Measurements from ENCODE around the gene MFAP4. TPM values are rescaled to one million over a fixed set of nuclear protein-coding genes. Genes with fewer than 3 reads are reported as not detected.

Gene MFAP4
- polyA plus RNA-seq, 1 donor from 2014 or later, result not detected

- H3K9ac ChIP-seq (ENCODE audit: low read length), result no peak overlapping the region
- peaks cover 7% of the 10 kb centered on the region for H3K79me2 ChIP-seq (replicated peaks; ENCODE audit: insufficient read depth, low read length)
- no peak overlapping the region for H3K27ac ChIP-seq (ENCODE audit: low read length)
- no peaks in the 10 kb centered on the region for H4K20me1 ChIP-seq (ENCODE audit: insufficient read depth)
- no peak overlapping the region for H3K4me2 ChIP-seq (ENCODE audit: low read length)
- TF ChIP-seq REST (IDR thresholded peaks at IDR 0.05; ENCODE audit: borderline replicate concordance) (no peak), EP300 (conservative IDR thresholded peaks at IDR 0.05; ENCODE audit: poor library complexity, severe bottlenecking) (no peak)
- H3K36me3 ChIP-seq (ENCODE audit: insufficient read depth, low read length), result peaks cover 13% of the 10 kb centered on the region
- H3K4me3 ChIP-seq (ENCODE audit: low read length), result no peak overlapping the region
- no peaks in the 10 kb centered on the region for H3K9me3 ChIP-seq (ENCODE audit: low read length)
- no peaks in the 10 kb centered on the region for H3K27me3 ChIP-seq (ENCODE audit: insufficient read depth, low read depth, low read length)
- H3F3A ChIP-seq (ENCODE audit: insufficient read depth, low read length, poor library complexity, severe bottlenecking), result no peaks in the 10 kb centered on the region
- H2AFZ ChIP-seq (ENCODE audit: low read depth, low read length), result no peak overlapping the region
- H3K9me2 ChIP-seq (ENCODE audit: insufficient read depth, low read length), result no peaks in the 10 kb centered on the region
Measured at GRCh38 chr17:19359151-19359550, 27.8 kb downstream of the MFAP4 start.

- H3K27ac ChIP-seq (ENCODE audit: low read length), result no peak overlapping the region
- no peaks in the 10 kb centered on the region for H3F3A ChIP-seq (ENCODE audit: insufficient read depth, low read length, poor library complexity, severe bottlenecking)
- no peak overlapping the region for H3K9ac ChIP-seq (ENCODE audit: low read length)
- no peak overlapping the region for H2AFZ ChIP-seq (ENCODE audit: low read depth, low read length)
- no peaks in the 10 kb centered on the region for H3K9me2 ChIP-seq (ENCODE audit: insufficient read depth, low read length)
- no peak overlapping the region for H3K4me2 ChIP-seq (ENCODE audit: low read length)
- peaks cover 7% of the 10 kb centered on the region for H3K79me2 ChIP-seq (replicated peaks; ENCODE audit: insufficient read depth, low read length)
- no peaks in the 10 kb centered on the region for H4K20me1 ChIP-seq (ENCODE audit: insufficient read depth)
- no peaks in the 10 kb centered on the region for H3K9me3 ChIP-seq (ENCODE audit: low read length)
- H3K27me3 ChIP-seq (ENCODE audit: insufficient read depth, low read depth, low read length), result no peaks in the 10 kb centered on the region
- peaks cover 13% of the 10 kb centered on the region for H3K36me3 ChIP-seq (ENCODE audit: insufficient read depth, low read length)
- no peak for TF ChIP-seq EZH2 (IDR thresholded peaks at IDR 0.05; ENCODE audit: borderline replicate concordance, insufficient read depth, low read length, poor library complexity, severe bottlenecking)
- no peak for TF ChIP-seq REST (IDR thresholded peaks at IDR 0.05; ENCODE audit: borderline replicate concordance)
- no peak overlapping the region for H3K4me3 ChIP-seq (ENCODE audit: low read length)
Measured at GRCh38 chr17:19357761-19358160, 29.2 kb downstream of the MFAP4 start.

- H3K9me3 ChIP-seq (ENCODE audit: low read length), result no peaks in the 10 kb centered on the region
- H3K9ac ChIP-seq (ENCODE audit: low read length), result no peak overlapping the region
- no peaks in the 10 kb centered on the region for H3K27me3 ChIP-seq (ENCODE audit: insufficient read depth, low read depth, low read length)
- no peaks in the 10 kb centered on the region for H4K20me1 ChIP-seq (ENCODE audit: insufficient read depth)
- H3K4me2 ChIP-seq (ENCODE audit: low read length), result no peak overlapping the region
- no peaks in the 10 kb centered on the region for H3F3A ChIP-seq (ENCODE audit: insufficient read depth, low read length, poor library complexity, severe bottlenecking)
- no peak overlapping the region for H3K4me3 ChIP-seq (ENCODE audit: low read length)
- no peak overlapping the region for H3K27ac ChIP-seq (ENCODE audit: low read length)
- H3K9me2 ChIP-seq (ENCODE audit: insufficient read depth, low read length), result no peaks in the 10 kb centered on the region
- H3K36me3 ChIP-seq (ENCODE audit: insufficient read depth, low read length), result peaks cover 13% of the 10 kb centered on the region
- peaks cover 7% of the 10 kb centered on the region for H3K79me2 ChIP-seq (replicated peaks; ENCODE audit: insufficient read depth, low read length)
- H2AFZ ChIP-seq (ENCODE audit: low read depth, low read length), result no peak overlapping the region
- TF ChIP-seq SMC3 (conservative IDR thresholded peaks at IDR 0.05; ENCODE audit: poor library complexity), result no peak
- no peak for TF ChIP-seq POLR2AphosphoS5 (IDR thresholded peaks at IDR 0.05)
Measured at GRCh38 chr17:19357351-19357750, 29.6 kb downstream of the MFAP4 start.

All from neural cell (in vitro differentiated cells).